Measurements from ENCODE around the gene SLX1A.
"Not testable (repeated sequence)": the region's sequence is repeated elsewhere in the genome, so short reads cannot be mapped to it uniquely, and the experiment has no call there.

Gene SLX1A

GRCh38 chr16:30184096-30184890 lies 9.4 kb upstream of the SLX1A start:
- peak; percentile 44 to 58 for DNase-seq (ENCODE audit: low read depth in 2 of 2, low spot score in 1 of 2)

- no peak for DNase-seq (ENCODE audit: low read depth in 2 of 2, low spot score in 1 of 2)
These were observed 8.6 kb upstream of the SLX1A start for GRCh38 chr16:30184891-30185682.

GRCh38 chr16:30185683-30186421 lies 7.8 kb upstream of the SLX1A start:
- DNase-seq (ENCODE audit: low read depth in 2 of 2, low spot score in 1 of 2), result peak; percentile 60 to 71

- no peak for DNase-seq (ENCODE audit: low read depth in 2 of 2, low spot score in 1 of 2)
These were observed 7.3 kb upstream of the SLX1A start for GRCh38 chr16:30186444-30186781.

- peak; percentile 80 to 82 for DNase-seq (ENCODE audit: low read depth in 2 of 2, low spot score in 1 of 2)
These were observed 6.7 kb upstream of the SLX1A start for GRCh38 chr16:30186782-30187555.

GRCh38 chr16:30187556-30187865 lies 6.2 kb upstream of the SLX1A start:
- no peak for DNase-seq (ENCODE audit: low read depth in 2 of 2, low spot score in 1 of 2)

- no peak for DNase-seq (ENCODE audit: low read depth in 2 of 2, low spot score in 1 of 2)
These were observed 5.6 kb upstream of the SLX1A start for GRCh38 chr16:30187971-30188561.

- DNase-seq (ENCODE audit: low read depth in 2 of 2, low spot score in 1 of 2), result not testable (repeated sequence)
These were observed 2.5 kb upstream of the SLX1A start for GRCh38 chr16:30191158-30191557.

- DNase-seq (ENCODE audit: low read depth in 2 of 2, low spot score in 1 of 2), result not testable (repeated sequence)
These were observed 577 bp upstream of the SLX1A start for GRCh38 chr16:30193098-30193497.

- DNase-seq (ENCODE audit: low read depth in 2 of 2, low spot score in 1 of 2), result not testable (repeated sequence)
These were observed 674 bp downstream of the SLX1A start for GRCh38 chr16:30194172-30194925.

GRCh38 chr16:30197001-30197400 lies 3.3 kb downstream of the SLX1A start:
- not testable (repeated sequence) for DNase-seq (ENCODE audit: low read depth in 2 of 2, low spot score in 1 of 2)

- DNase-seq (ENCODE audit: low read depth in 2 of 2, low spot score in 1 of 2), result not testable (repeated sequence)
These were observed 5.4 kb downstream of the SLX1A start, which contains the start of gene SULT1A3 for GRCh38 chr16:30199049-30199448. SULT1A3 (plus strand) TSS chr16:30199255; CDS start chr16:30200729, 1,474 bp downstream.

GRCh38 chr16:30199608-30200343 lies 6.1 kb downstream of the SLX1A start:
- not testable (repeated sequence) for DNase-seq (ENCODE audit: low read depth in 2 of 2, low spot score in 1 of 2)

- not testable (repeated sequence) for DNase-seq (ENCODE audit: low read depth in 2 of 2, low spot score in 1 of 2)
These were observed 12.0 kb downstream of the SLX1A start for GRCh38 chr16:30205541-30206236.

- not testable (repeated sequence) for DNase-seq (ENCODE audit: low read depth in 2 of 2, low spot score in 1 of 2)
These were observed 12.6 kb downstream of the SLX1A start for GRCh38 chr16:30206252-30206651.

GRCh38 chr16:30207063-30207704 lies 13.5 kb downstream of the SLX1A start:
- DNase-seq (ENCODE audit: low read depth in 2 of 2, low spot score in 1 of 2), result not testable (repeated sequence)

GRCh38 chr16:30209032-30209431 lies 15.4 kb downstream of the SLX1A start:
- DNase-seq (ENCODE audit: low read depth in 2 of 2, low spot score in 1 of 2), result not testable (repeated sequence)

- DNase-seq (ENCODE audit: low read depth in 2 of 2, low spot score in 1 of 2), result not testable (repeated sequence)
These were observed 17.7 kb downstream of the SLX1A start for GRCh38 chr16:30211414-30211813.
